Bronchial epithelial cell (primary cell): ENCODE results near the gene TUBGCP3. TPM values are rescaled to one million over a fixed set of nuclear protein-coding genes. Genes with fewer than 3 reads are reported as not detected.

Experiments used
- DNase-seq: peaks from one replicate; pipeline ENCODE4 v3.0.0-alpha.2; 2010; ENCODE audit warnings: low read depth
- FAIRE-seq: peaks from 2 replicates; lab custom pipeline; 2011; peaks lifted over from hg19 to GRCh38; lab: Jason Lieb, UNC
- H3K27me3 ChIP-seq: 2 replicates; pipeline ENCODE4 v1.5.1; 2011; ENCODE audit warnings: low read length; ENCODE audit not compliant: control insufficient read depth, insufficient read depth
- H3K36me3 ChIP-seq: 2 replicates; pipeline ENCODE4 v1.5.1; 2011; ENCODE audit warnings: low read length; ENCODE audit not compliant: control insufficient read depth, insufficient read depth
- H3K4me3 ChIP-seq: 2 replicates; pipeline ENCODE4 v1.5.1; 2011; ENCODE audit warnings: mild to moderate bottlenecking, low read depth, low read length, control low read depth
- total RNA-seq: library from RNA; depleted of rRNA; stranded (reverse); fragments of >200 nt; gene quantifications from 2 replicates; pipeline ENCODE4 v1.2.1, GENCODE V29; 2014
- TF ChIP-seq, protein P1 (sequence below): IDR thresholded peaks from 2 replicates; pipeline ENCODE4 v1.5.1; 2011; ENCODE audit warnings: mild to moderate bottlenecking, moderate library complexity, low read length, control low read depth, inconsistent platforms; ENCODE audit not compliant: insufficient read depth, severe bottlenecking

The TUBGCP3 gene
- total RNA-seq, 1 donor from 2014 or later: 17.6 TPM

DNA sequence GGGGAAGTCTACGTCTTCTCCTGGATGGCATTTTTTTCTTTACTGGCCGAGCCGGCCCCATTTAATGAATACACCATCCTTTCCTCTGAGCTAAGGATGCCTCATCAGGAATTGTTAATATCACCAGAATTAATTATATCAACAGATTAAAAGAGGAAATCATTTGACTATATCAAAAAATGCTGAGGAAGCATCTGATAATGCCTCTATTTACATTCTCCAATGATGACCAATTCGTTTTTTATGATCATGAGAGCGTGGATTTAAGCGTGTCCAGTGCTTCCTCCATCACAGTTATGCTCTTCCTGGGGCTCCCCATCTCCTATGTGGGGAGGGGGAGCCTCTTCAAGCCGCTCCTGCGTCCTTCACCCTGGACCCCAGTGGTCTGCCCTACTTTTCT lies 58.7 kb downstream of the TUBGCP3 start:
- no peak for FAIRE-seq

DNA sequence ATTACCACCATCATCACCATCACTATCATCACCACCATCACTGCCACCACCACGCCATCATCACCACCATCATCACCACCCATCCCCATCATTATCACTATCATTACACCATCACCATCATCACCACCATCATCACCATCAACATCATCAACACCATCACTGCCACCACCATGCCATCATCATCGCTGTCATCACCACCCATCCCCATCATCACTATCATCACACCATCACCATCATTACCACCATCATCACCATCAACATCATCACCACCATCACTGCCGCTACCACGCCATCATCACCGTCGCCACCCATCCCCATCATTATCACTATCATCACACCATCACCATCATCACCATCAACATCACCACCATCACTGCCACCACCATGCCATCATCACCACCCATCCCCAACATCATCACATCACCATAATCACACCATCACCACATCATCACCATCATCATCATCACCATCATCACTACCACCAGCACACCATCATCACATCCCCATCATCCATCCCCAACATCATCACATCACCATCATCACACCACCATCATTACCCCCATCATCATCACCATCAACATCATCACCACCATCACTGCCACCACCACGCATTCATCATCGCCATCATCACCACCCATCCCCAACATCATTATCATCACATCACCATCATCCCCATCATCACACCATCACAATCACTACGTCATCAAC lies 61.7 kb downstream of the TUBGCP3 start:
- FAIRE-seq (peak; percentile 93), DNase-seq (no peak)
- Histone ChIP-seq H3K4me3 (no peak overlapping the region), H3K36me3 (no peaks in the 10 kb centered on the region), H3K27me3 (no peaks in the 10 kb centered on the region)
- TF ChIP-seq, protein P1, sequence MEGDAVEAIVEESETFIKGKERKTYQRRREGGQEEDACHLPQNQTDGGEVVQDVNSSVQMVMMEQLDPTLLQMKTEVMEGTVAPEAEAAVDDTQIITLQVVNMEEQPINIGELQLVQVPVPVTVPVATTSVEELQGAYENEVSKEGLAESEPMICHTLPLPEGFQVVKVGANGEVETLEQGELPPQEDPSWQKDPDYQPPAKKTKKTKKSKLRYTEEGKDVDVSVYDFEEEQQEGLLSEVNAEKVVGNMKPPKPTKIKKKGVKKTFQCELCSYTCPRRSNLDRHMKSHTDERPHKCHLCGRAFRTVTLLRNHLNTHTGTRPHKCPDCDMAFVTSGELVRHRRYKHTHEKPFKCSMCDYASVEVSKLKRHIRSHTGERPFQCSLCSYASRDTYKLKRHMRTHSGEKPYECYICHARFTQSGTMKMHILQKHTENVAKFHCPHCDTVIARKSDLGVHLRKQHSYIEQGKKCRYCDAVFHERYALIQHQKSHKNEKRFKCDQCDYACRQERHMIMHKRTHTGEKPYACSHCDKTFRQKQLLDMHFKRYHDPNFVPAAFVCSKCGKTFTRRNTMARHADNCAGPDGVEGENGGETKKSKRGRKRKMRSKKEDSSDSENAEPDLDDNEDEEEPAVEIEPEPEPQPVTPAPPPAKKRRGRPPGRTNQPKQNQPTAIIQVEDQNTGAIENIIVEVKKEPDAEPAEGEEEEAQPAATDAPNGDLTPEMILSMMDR: no peak

More for the DNA sequence above, 58.7 kb downstream of the TUBGCP3 start:
- no peak for DNase-seq
- TF ChIP-seq, protein P1: no peak
- Histone ChIP-seq H3K27me3 (no peaks in the 10 kb centered on the region), H3K36me3 (no peaks in the 10 kb centered on the region), H3K4me3 (no peak overlapping the region)

DNA sequence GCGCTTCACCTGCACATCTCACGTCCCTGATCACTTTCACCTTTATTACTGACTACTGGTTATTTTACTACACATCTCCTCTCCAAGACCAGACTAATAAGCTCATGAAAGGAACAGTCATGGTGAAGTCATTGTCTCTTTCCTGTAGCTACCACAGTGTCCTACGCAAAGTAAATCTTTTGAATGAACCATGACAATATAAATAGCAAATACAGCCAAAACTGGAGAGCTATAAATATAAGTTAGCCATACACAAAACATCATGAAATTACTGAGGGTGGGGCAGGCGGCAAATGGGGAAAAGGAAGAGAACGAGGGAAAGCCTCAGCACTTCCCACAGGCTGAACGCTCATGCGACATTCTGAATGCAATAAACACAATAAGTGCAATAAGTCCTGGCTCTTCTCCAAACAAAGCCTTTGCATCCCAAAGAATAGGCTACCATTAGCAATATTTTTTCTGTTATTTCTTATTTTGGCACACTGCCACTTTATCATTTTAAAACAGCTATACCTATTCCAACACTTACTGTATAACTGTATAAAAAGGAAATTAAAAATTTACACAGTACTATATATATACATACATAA lies 62.5 kb downstream of the TUBGCP3 start:
- FAIRE-seq: no peak
- TF ChIP-seq, protein P1: no peak
- peak; percentile 53 for DNase-seq
- Histone ChIP-seq H3K36me3 (no peaks in the 10 kb centered on the region), H3K27me3 (no peaks in the 10 kb centered on the region), H3K4me3 (no peak overlapping the region)

DNA sequence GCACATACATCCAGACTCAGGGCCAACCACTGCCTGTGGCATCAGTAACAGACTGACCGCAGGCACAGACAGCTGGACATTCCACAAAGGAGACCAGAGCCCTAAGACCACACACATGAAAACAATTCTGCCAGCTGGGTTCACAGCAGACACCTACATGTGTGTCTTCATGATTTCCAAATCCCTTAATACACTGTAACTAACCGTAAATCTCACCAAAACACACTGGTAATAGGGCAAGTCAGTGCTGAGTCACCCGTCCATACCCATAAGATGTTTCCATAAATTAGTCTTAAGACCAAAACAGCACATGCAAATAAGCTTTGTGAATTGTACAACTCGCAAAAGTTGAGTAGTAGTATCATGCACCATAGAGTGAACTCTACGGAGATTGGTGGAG lies 65.4 kb downstream of the TUBGCP3 start:
- DNase-seq: no peak
- TF ChIP-seq, protein P1: no peak
- no peak for FAIRE-seq
- no peaks in the 10 kb centered on the region for H3K36me3 ChIP-seq
- no peaks in the 10 kb centered on the region for H3K27me3 ChIP-seq
- no peak overlapping the region for H3K4me3 ChIP-seq

DNA sequence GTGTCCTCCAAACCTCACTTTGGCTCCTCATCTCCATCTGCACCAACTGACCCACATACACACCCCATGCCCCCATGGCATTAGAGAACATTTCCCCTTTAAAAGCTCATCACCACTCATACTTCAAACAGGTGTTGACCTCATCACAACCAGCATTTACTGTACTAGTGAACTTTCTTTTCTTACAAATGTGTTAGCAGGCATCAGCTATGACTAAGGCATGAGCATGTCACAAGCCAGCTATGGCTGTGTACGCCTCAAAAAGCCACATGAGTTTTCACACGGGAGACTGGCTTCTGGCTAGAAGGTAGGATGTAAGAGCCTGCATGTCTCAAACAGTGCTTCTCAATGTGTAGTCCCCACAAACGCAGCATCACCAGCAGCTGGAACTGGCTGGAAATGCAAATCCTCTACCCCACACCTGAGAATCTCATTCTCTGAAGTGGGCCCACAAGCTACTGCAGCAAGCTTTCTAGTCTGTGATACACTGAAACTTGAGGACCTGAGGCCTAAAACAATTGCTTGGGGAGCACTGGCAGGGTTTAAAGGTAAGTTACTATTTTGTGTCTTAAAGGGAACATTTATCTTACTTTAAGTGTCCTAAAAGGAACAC lies 66.8 kb downstream of the TUBGCP3 start:
- no peak for FAIRE-seq
- Histone ChIP-seq H3K4me3 (no peak overlapping the region), H3K27me3 (no peaks in the 10 kb centered on the region), H3K36me3 (peaks cover 3% of the 10 kb centered on the region)
- TF ChIP-seq, protein P1: no peak
- no peak for DNase-seq
